ENCODE measurements around the gene LZTS3. TPM values are rescaled to one million over a fixed set of nuclear protein-coding genes. Genes with fewer than 3 reads are reported as not detected.

Gene LZTS3
- total RNA-seq, 1 experiment from 2014 or later: 32.6 TPM

GRCh38 chr20:3167738-3168078 is 5.6 kb downstream of the LZTS3 start:
- no peak overlapping the region for H3K27ac Mint-ChIP-seq
- POLR2A ChIA-PET: interaction anchor here (0.8 to 1.1 kb wide), 2 partner anchors 8 kb away, joined by 5 read pairs; no protein-coding TSS in a partner anchor
- TF ChIP-seq USF2 (CRISPR knock-in tag; IDR thresholded peaks at IDR 0.05) (0 out of 2 replicates have a peak, but pooled peaks have one; percentile 27), SOX15 (CRISPR knock-in tag; IDR thresholded peaks at IDR 0.05) (no peak)
- H3K27me3 Mint-ChIP-seq (ENCODE audit: low read depth): peaks cover 7% of the 10 kb centered on the region; the same call in 1 of the 2 replicates
- peak overlapping the region; percentile 61 for H3K4me3 Mint-ChIP-seq
- no peak for DNase-seq (ENCODE audit: low spot score)
- CTCF ChIA-PET: interaction anchor here (0.6 to 2.5 kb wide), 4 partner anchors 9 to 208 kb away, joined by 3 to 9 read pairs (median 4); partner anchors contain the start of genes FASTKD5 and UBOX5
- no peaks in the 10 kb centered on the region for H3K9me3 Mint-ChIP-seq
- peaks cover 2% of the 10 kb centered on the region for H3K36me3 Mint-ChIP-seq
- ATAC-seq: peak; percentile 6; the same call in 1 of the 2 replicates
- H3K4me1 Mint-ChIP-seq: peaks cover 36% of the 10 kb centered on the region

GRCh38 chr20:3166913-3167342 is 6.4 kb downstream of the LZTS3 start:
- ChIA-PET CTCF (interaction anchor here (0.9 to 2.5 kb wide), 2 partner anchors 8 to 52 kb away, joined by 4 to 9 read pairs; partner anchors contain the start of genes FASTKD5 and UBOX5), POLR2A (no interaction called here)
- ATAC-seq (no peak), DNase-seq (ENCODE audit: low spot score) (no peak)
- Mint-ChIP-seq H3K4me1 (peaks cover 34% of the 10 kb centered on the region), H3K36me3 (peaks cover 2% of the 10 kb centered on the region), H3K27me3 (ENCODE audit: low read depth) (peaks cover 5% of the 10 kb centered on the region; the same call in 1 of the 2 replicates), H3K4me3 (no peak overlapping the region), H3K27ac (no peak overlapping the region), H3K9me3 (no peaks in the 10 kb centered on the region; the same call in 1 of the 2 replicates)
- no peak for TF ChIP-seq ZNF121 (CRISPR knock-in tag; IDR thresholded peaks at IDR 0.05)
- TF ChIP-seq PREB (CRISPR knock-in tag; IDR thresholded peaks at IDR 0.05; ENCODE audit: borderline replicate concordance): no peak
- TF ChIP-seq CTCF (IDR thresholded peaks at IDR 0.05): no peak
- no peak for TF ChIP-seq ZNF317 (CRISPR knock-in tag; IDR thresholded peaks at IDR 0.05; ENCODE audit: borderline replicate concordance, low read depth)
- TF ChIP-seq SOX15 (CRISPR knock-in tag; IDR thresholded peaks at IDR 0.05): no peak
- no peak for TF ChIP-seq FOXJ3 (CRISPR knock-in tag; IDR thresholded peaks at IDR 0.05; ENCODE audit: borderline replicate concordance)
- TF ChIP-seq EMX1 (CRISPR knock-in tag; IDR thresholded peaks at IDR 0.05): no peak
- TF ChIP-seq HMGA2 (CRISPR knock-in tag; IDR thresholded peaks at IDR 0.05): no peak
- TF ChIP-seq TP53 (CRISPR knock-in tag; IDR thresholded peaks at IDR 0.05): no peak
- no peak for TF ChIP-seq NR3C1 (CRISPR knock-in tag; conservative IDR thresholded peaks at IDR 0.05; ENCODE audit: low read depth)
- TF ChIP-seq CDX4 (CRISPR knock-in tag; IDR thresholded peaks at IDR 0.05; ENCODE audit: borderline replicate concordance): no peak
- TF ChIP-seq SP1 (CRISPR knock-in tag; conservative IDR thresholded peaks at IDR 0.05): no peak
- TF ChIP-seq ATF2 (CRISPR knock-in tag; IDR thresholded peaks at IDR 0.05; ENCODE audit: borderline replicate concordance, low read depth): no peak

- no peak for DNase-seq (ENCODE audit: low spot score)
- ChIA-PET CTCF (no interaction called here), POLR2A (no interaction called here)
- peaks cover 2% of the 10 kb centered on the region; the same call in 1 of the 2 replicates for H3K27me3 Mint-ChIP-seq (ENCODE audit: low read depth)
- H3K36me3 Mint-ChIP-seq: peaks cover 2% of the 10 kb centered on the region
- ATAC-seq: no peak
- no peak overlapping the region for H3K4me3 Mint-ChIP-seq
- H3K27ac Mint-ChIP-seq: no peak overlapping the region
- no peaks in the 10 kb centered on the region; the same call in 1 of the 2 replicates for H3K9me3 Mint-ChIP-seq
- H3K4me1 Mint-ChIP-seq: peaks cover 31% of the 10 kb centered on the region
- no peak for TF ChIP-seq MXD4 (CRISPR knock-in tag; IDR thresholded peaks at IDR 0.05; ENCODE audit: borderline replicate concordance)
- no peak for TF ChIP-seq TEAD4 (CRISPR knock-in tag; IDR thresholded peaks at IDR 0.05)
- TF ChIP-seq ATF6 (CRISPR knock-in tag; IDR thresholded peaks at IDR 0.05): no peak
- no peak for TF ChIP-seq ZNF219 (CRISPR knock-in tag; IDR thresholded peaks at IDR 0.05; ENCODE audit: borderline replicate concordance)
- TF ChIP-seq ARID4B (CRISPR knock-in tag; IDR thresholded peaks at IDR 0.05; ENCODE audit: borderline replicate concordance): no peak
Measured at GRCh38 chr20:3166338-3166912, 6.9 kb downstream of the LZTS3 start.

Measured in WTC11 (cell line).